HG03066 (cell line): ENCODE measurements around the gene MED12L.

ENCODE experiments used
- ATAC-seq: cut with Tn5 transposase; IDR thresholded peaks from one replicate; pipeline ENCODE4 v1.9.1; 2021; ENCODE audit warnings: low read depth; ENCODE audit not compliant: unreplicated experiment

MED12L gene

DNA sequence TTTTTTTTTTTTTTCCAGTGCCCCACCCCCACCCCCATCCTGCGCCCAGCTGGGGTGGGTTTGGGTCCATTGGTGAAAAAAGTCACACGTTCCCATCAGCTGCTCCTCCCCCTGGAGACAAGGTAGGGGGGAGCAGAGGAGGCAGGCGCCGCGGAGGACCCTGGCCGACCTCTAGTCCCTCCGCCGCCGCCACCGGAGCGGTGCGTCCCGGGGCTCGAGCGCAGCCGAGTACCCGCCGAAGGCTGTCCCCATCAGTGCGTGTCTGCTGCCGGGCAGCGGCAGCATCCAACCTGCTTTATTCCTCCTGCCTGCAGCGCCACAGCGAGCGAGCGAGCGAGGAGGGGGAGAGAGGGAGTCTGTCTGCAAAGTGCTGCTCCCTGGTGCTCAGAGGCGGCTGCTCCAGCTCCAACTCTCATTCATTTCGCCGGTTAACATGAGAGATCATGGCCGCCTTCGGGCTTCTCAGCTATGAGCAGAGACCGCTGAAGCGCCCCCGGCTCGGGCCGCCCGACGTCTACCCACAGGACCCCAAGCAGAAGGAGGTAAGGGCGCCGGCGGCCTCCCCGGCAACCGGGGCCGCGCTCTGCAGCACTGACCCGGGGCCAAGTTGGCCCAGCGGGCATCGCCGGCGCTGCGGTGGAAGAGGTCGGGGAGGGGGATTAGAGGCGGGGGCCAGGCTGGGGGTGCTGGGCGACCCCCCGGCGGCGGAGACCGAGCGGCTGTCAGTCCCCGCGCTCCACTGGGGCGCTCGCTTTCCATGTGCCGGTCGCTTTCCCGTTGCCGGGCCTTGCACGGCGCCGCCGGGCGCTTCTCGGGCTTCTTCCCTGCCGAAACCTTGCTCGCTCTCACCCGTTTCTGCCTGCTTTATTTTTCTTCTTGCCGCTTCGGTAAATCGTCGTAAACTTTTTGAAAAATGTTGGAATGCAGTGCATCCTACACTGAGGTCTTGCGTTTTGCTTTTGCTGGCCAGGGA lies 1.3 kb downstream of the MED12L start:
- ATAC-seq: peak; percentile 65

DNA sequence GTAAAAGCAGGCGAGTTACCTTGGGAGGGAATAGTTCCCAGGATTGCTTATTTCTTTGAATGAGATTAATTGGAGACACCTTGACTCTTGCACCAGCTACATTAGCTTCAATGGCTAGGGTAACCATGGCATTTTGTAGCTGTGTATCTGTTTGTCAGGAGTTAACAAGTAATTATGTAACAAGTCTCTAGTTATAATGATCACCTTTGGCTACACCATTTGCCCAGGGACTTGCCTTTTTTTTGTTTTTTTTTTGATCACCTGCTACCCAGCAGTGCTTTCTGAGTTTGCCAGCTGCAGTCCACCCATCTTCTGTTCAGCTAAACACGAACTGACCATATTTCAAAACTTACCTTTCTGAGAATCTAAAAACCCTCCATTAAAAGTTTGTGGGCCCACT lies 2.2 kb downstream of the MED12L start:
- ATAC-seq: no peak

DNA sequence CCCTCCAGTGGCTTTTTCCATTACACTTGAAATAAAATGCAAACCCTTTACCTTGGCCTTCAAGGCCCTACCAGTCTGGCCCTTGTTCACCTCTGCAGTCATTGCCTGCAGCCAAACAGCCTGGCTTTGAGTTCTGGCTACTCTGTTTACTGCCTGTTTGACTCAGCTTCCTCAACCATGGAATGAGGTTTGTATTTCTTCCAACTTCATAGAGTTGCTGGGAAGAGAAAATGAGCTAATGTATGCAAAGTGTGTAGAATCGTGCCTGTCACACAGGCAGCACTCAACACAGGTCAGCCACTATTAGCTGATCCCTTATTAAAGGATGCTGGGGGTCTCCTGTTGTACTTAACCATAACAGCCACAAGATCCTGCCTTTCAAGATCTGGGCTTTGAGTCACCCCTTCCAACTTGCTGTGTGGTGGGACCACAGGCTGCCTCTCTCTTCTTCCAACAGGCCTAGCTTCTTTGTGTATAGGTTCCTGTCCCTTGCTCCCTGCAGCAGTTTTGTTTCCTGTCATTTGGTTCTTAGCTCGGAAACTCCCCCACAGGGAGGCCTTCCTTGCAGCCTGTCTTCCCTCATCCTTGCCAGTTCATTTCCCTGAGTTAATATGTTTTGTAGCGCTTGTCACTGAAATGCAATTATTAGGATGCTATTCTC lies 6.4 kb downstream of the MED12L start:
- ATAC-seq: no peak

DNA sequence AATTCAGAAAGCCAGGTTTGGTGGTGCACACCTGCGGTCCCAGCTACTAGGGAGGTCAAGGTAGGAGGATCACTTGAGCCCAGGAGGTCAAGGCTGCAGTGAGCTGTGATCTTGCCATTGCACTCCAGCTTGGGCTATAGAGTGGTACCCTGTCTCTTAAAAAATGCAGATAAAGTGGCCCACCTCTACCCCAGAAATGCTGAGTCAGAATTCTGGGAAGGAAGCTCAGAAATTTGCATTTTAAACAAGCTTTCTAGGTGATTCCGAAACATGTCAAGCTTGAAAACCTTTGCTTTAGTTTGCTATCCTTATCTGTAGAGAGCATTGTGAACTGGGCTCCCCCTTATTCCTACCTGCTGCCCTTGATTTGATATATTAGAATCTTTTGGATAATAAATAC lies 7.7 kb downstream of the MED12L start:
- ATAC-seq: no peak

DNA sequence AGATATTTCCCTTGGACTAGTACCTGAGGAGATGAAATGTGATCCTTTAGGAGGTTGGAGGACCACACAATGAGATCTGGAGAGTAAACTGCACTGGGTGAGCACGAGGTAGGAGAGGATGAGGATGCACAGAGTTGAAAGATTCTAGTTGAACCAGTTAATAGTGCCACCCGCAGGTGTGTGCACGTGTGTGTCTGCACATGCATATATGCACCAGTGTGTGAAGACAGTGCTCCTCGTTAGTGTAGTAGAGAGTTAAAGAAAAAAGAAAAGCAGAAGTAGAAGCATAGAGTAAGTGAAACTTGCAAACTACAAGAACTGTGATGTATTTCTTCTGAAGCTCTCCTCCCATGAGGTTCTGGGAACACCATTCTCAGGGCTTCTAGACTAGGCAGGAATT lies 8.4 kb downstream of the MED12L start:
- ATAC-seq: no peak

DNA sequence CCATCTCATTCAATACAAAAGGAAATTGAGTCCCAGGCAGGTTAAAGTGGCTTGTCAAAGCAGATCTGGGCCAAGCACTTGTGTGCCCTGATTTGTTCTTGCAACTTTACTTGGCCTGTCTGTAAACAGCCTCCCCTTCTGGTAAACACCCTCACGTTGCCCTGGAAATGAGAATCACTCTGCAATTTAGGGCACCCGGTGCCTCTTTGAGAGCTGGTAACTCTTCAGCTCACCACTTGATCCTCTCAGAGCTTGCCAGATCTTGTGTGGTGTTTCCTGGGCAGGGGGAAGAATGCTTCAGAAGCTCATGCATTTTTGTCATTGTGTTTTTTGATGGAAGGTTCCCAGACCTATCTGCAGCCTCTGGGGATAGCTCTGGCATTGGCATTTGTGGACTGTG lies 11.3 kb downstream of the MED12L start:
- ATAC-seq: no peak

DNA sequence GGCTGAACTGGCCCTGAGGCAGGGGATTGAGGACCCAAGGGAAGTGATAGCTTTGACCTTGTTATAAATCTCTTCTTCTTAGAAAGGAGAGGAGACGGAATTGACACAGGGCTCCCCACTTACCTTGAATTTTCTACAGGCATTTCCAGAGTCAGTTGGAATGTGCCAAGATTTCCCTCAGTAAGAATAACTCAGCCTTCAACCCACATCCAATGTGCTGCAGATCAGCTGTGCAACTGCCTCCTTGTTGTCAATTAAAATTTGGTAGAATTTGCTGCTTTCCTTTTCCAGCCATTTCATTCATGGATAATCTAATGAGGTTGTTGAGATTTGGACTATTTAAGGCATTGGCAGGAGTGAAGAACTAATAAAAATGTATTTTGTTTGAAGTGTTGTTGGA lies 14.6 kb downstream of the MED12L start:
- no peak for ATAC-seq

DNA sequence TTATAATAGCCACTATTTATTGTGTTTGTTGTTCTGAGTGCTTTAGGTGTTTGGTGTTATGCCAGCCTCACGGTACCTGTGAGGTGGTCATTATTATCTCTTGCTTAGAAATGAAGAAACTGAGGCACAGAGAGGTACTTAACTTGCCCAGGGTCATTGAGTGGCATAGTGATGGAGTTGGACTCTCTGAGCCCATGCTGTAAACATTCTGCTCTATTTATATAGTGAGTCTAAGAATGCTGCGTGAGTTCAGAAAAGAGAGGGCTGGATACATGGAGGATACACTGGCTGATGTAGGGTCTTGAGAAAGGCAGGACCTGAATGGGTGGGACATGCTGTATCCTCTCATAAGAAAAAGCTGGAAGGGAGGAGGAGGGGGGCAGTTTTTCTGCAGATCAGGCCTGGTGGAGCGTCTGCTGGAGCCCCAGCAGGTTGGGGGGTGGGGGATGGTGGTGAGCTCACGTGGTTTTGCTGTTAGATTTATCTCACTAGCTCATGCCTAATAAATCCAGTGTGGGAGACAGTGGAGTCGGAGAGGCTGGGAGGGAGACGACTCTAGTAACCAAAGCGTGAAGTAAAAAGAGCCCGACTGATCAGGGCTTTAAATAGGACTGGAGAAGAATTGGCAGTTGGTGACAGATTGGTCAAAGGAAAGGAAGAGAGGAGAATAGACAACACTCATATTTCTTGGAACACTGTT lies 16.0 kb downstream of the MED12L start:
- ATAC-seq: no peak

DNA sequence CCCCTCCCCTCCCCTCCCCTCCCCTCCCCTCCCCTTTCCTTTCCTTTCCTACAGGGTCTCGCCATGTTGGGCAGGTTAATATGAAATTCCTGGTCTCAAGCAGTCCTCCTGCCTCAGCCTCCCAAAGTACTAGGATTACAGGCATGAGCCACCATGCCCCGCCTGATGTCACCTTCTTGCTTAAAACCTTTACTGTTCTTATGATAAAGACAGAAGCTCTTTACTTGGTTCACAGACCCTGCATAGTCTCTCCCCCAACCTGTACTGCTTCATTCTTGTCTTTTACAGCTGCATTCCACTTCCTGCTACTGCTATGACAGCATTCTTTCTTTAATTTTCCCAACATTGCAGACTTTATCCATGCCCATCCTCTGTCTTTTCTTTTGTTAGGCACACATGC lies 20.8 kb downstream of the MED12L start:
- no peak for ATAC-seq

DNA sequence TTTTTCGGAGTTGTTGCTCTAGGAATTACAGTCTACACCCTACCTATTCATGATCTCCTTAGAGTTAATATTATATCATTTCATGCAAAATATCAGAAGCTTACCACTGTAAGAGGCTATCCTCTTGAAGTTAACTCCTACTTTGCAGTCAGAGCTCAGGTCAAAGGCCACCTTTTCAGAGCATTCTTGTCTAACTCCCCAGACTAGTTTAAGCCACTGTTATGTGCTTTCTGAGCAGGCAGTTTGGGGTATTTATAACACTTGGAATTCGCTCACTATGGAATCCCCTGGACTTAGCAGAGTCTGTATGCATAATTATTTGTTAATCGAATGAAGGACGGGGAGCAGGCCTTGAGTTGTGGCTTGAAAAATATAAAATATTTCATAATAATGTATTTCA lies 21.7 kb downstream of the MED12L start:
- ATAC-seq: no peak

DNA sequence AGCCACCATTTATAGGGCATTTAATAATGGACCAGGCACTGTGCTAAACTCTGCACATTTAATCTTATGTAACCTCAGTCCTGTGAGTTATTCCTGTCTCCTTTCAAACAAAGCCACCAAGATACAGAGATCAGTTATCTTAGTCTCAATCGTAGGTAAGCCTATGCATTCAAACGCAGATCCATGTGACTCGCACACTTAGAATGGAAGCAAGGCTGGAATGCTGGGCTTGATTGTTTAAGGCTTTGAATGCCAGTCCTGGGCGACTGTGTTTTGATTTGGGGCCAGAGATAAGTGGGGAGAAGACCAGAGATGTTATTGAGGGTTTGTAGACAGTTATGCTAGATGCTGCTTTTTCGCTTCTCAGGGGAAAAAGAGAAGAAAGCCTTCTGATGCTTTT lies 22.2 kb downstream of the MED12L start:
- no peak for ATAC-seq

DNA sequence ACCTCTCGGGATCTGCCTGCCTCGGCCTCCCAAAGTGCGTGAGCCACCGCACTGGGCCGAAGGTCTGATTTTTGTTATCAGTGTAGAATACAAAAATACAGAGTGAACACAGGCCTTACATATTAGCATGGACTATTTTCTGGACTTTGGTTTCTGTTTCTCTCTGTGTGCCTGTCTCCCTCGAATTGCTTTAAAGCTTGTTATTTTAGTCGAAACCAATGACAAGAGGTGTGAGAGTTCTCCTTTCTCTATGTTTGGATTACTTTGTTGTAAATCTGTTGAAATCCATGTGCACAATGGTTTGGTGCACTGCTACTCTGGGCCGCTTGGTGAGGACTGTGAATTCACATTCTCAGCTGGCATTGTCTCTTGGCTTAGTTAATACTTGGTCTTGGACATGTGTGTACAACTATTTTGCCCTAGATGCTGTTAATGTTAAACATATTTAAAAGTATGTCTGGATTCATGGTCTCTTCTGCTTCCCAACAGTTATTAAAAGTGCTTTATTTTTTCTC lies 23.9 kb downstream of the MED12L start:
- ATAC-seq: no peak

DNA sequence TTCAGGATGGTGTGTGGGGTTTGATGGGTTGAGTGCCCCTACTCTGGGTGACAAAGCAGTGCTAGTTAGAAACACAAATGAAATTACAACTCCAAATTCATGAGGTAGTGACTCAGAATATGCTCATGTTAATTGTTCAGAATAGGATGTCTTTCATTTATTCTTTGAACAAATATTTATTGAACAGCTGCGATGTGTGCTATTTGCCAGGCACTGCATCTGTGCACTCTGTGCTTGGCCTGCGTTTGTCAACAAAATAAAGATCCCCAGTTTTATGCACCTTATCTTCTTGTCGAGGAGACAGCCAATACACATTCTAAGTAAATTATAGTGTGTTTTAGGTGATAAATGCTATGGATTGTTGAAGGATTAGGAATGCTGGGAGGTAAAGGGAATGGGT lies 27.3 kb downstream of the MED12L start:
- ATAC-seq: no peak

DNA sequence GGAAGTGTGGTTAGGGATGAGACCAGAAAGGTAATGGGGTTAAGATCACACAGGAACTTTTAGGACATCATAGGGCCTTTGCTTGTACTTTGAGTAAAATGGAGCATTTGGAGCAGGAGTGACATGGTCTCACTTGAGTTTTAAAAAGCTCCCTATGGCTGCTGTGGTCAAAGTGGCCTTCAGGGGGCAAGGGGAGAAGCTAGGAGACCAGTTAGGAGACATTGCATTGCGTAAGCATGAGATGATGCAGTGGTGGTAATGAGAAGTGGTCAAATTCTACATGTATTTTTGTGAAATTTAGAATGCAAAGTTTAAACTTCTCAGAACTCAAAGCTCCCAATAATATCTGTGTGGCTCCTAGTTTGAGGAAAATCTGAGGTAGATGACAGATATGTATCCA lies 27.9 kb downstream of the MED12L start:
- no peak for ATAC-seq

DNA sequence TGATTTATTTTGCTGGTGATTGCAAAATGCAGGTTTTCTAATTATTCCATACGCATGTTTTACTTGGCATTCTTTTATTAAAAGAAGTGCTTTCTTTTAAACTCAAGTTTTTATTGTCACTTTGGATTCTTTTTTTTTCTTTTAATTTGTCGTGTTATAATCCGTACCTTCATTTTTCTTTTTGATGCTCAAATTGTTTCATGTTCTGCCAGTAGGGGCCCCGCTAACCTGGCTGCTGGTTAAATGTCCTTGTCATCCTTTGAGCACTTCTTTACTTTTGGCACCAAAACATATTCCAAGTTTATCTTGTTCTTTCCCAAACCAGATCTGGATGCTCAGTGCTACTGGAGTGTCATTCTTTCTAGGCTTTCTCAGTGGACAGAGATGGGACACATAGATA lies 31.6 kb downstream of the MED12L start:
- ATAC-seq: no peak

DNA sequence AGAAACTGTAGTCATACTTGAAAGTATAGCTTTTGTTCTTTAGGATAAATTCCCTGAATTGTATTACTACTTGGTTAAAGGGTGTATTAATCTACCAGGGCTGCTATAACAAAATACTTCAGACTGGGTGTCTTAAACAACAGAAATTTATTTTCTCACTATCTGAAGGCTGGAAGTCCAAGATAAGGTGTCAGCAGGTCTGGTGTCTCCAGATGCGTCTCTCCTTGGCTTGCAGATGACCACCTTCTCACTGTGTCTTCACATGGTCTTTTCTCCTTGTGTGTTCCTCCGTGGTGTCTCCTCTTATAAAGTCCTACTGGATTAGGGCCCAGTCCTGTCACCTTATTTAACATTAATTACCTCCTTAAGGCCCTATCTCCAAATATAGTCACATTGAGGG lies 33.7 kb downstream of the MED12L start:
- ATAC-seq: no peak

DNA sequence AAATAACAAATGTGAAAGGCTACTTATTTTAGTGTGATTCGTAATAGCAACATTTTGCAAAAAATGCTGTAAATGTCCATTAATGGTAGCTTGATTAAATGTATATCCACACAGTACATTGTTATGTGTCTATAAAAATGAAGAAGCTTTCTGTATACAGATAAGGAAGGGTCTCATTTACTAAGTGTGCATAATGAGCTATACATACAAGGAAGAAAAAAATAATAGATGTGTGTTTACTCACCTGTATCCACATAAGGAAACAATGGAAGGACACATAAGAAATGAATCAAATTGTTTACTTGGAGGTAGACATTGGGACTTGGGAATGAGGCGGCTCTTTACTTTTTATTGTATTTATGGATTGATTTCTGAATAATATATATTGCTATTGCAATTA lies 34.9 kb downstream of the MED12L start:
- ATAC-seq: no peak

DNA sequence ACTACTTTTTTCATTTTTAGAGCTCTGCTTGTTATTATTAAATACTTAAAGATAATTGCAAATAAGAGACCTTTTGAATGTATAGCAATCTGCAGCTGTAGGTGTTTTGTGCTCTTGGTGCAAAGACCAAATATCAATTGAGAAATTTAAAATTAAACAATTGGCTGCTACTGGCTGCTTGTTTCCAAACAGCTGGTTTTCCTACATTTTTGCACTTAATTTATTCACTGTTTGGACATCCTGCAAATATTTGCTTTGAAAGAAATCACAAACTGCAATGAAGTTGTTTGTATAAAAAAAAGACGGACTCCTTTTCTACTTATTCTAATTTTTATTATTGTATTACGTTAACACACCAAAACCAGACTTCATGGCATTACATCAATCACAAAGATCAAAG lies 35.6 kb downstream of the MED12L start:
- no peak for ATAC-seq

DNA sequence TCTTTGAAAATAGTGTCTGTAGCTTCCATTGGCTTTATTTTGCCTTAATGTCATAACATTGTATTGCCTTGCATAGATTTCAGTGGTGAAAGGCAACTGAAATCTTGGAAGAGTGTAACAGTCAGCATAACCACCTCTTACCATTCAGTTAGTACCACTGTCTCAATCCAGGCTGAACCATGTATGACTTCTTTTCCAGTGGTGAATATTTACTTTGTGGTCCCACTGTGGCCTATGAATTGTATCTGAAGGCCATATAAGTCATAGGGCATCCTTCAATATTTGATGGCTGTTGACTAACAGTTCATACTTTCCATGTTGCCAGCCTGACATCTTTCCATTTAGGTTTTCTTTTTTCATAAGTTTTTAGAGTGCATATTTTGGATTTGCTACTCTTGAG lies 38.4 kb downstream of the MED12L start:
- no peak for ATAC-seq

DNA sequence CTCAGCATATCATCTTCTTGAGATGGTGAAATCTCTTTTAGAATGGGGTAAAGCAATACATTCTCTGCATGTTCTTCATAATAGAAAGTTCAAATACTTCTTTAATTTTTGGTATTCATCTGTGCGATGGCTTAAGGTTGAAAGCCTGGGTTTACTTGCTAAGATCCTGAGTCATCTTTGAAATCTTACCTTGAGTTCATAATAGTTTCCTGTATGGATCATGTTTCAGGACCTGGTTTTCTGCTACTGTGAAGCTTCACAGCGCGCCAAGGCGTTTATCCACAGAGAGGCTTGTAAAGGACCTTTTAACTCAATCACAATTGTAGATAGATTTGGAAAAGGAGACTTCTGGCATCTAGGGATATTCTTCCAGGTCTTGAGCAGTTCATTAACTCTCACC lies 39.0 kb downstream of the MED12L start:
- no peak for ATAC-seq

DNA sequence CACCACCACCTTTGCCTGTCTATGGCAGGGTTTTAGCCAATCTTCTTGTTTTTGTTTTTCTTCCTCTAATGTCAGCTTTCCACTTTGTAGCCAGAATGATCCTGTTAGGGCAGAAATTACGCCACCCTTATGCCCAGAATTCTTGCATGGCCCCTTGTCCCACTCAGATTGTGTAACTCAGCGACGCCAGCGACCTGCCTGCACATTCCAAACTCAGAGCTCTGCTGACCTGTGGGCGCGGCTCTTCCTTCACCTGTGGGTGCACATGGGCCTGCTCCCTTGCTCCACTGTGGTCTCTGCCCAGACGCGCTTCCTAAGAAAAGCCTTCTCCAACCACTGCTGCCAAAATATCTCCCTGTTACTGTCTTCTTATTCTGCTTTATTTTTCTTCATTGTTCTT lies 45.0 kb downstream of the MED12L start:
- no peak for ATAC-seq
